Measurements from ENCODE around the gene WLS. TPM values are rescaled to one million over a fixed set of nuclear protein-coding genes. Genes with fewer than 3 reads are reported as not detected.

The WLS gene
- total and polyA plus RNA-seq, 10 of the 15 experiments (the other 5 are each of a cell fraction or from before 2014, with no cell fraction given), result 0.04 to 0.36 TPM; not detected in 8

DNA sequence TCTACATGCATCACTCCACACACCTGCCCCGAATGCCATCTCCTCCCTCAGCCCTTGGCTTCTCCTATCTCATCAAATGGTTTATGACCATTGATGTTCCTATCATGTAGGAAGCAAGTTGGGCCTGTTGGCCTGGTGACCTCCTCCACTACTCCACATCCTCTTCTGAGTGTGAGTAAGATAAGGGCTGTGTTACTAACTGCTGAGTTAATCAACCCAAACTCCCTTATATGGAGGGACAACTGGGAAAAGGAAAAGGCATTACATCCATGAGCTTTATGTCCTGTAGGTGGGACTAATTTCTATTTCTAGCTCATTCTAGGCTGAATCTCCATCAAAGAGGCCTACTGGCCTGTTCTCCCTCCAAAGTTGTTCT, 57.6 kb downstream of the WLS start (continued):
- TF ChIP-seq E2F8 (IDR thresholded peaks at IDR 0.05; ENCODE audit: low read depth, partially characterized antibody), result no peak
- TF ChIP-seq CTCF (IDR thresholded peaks at IDR 0.05 in 2 of 3, conservative IDR thresholded peaks at IDR 0.05 in 1 of 3; ENCODE audit: control insufficient read depth in 2 of 3, extremely low read depth in 1 of 3, insufficient read depth in 1 of 3, low read depth in 3 of 3, low read length in 3 of 3), result no peak
- TF ChIP-seq HDAC6 (IDR thresholded peaks at IDR 0.05; ENCODE audit: unreplicated experiment), result no peak

DNA sequence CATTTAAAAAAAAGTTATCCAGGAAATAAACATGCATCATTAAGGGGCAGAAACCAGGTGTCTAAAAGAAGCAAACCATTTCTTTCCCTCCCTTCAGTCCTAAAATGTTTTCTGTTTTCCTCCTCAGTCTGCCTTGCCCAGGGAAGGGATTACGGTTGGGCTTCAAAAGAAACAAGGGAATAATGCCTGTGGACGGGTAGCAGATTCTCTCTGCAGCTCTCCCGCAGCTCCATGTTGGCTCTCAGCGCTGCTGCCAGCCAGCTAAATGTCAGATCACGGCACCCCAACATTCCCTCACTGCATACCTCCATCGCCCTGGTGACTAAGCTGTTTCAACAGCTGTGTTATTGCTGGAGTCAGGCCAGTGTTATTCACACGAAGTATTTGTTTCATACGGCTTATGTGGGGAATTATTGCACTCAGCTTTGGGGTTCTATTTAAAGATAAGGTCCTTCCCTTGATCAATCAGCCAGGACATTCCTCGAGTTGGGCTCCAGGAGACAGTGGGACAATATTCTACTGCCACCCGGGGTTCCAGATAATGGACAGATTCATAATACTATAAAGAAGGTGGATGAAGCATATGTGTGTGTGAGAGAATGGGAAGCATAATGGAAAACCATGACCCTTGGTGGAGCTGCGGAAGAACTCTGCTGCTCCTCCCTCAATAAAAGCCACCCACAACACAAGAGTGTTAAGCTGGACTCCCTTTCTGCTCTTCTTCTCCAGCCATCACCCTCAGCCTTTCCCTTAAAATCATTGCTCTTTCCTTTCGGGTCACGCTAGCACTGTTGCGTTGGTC, 58.2 kb downstream of the WLS start:
- H3K9ac ChIP-seq (ENCODE audit: control insufficient read depth, insufficient read depth, low read length), result no peak overlapping the region
- CTCF ChIA-PET, result interaction anchor here (1.2 to 1.5 kb wide), 7 partner anchors 12 to 269 kb away, joined by 3 to 8 read pairs (median 4); no protein-coding TSS in a partner anchor
- no peak overlapping the region for H3K4me3 ChIP-seq
- in situ Hi-C loops (cut with MboI) (no loop called here), intact Hi-C loops (cut with micrococcal nuclease; ENCODE audit: unreplicated experiment) (no loop called here)
- no peaks in the 10 kb centered on the region for H4K20me1 ChIP-seq (ENCODE audit: control insufficient read depth, insufficient read depth)
- 29% methylated on average over 14 of the region's 14 CpGs for WGBS (ENCODE audit: insufficient coverage, insufficient replicate concordance, low lambda C conversion rate, missing lambda C conversion rate)
- POLR2A ChIA-PET, result interaction anchor here (0.5 to 0.8 kb wide), 2 partner anchors 13 to 386 kb away, joined by 3 to 4 read pairs; no protein-coding TSS in a partner anchor
- H3K27me3 ChIP-seq (replicated peaks in 1 of 2; ENCODE audit: control insufficient read depth in 2 of 2, insufficient read depth in 2 of 2, low read length in 1 of 2), result no peaks in the 10 kb centered on the region
- SMC1A ChIA-PET (ENCODE audit: uncharacterized antibody, unreplicated experiment), result interaction anchor here (0.8 to 1.9 kb wide), 9 partner anchors 7 to 409 kb away, joined by 3 to 9 read pairs (median 3); no protein-coding TSS in a partner anchor
- FAIRE-seq (no peak), DNase-seq (ENCODE audit: low read depth, low spot score) (no peak), ATAC-seq (no peak)
- no peaks in the 10 kb centered on the region for H3K79me2 ChIP-seq (ENCODE audit: control insufficient read depth, insufficient read depth, low read length)
- no peak overlapping the region for H3K27ac ChIP-seq (ENCODE audit: control insufficient read depth, insufficient read depth)
- BruUV-seq (replicated peaks), result no TSS peak
- H3K9me3 ChIP-seq (replicated peaks; ENCODE audit: control insufficient read depth, insufficient read depth, low read length), result no peaks in the 10 kb centered on the region
- H2AFZ ChIP-seq (ENCODE audit: control insufficient read depth, low read depth, low read length), result no peak overlapping the region
- no peaks in the 10 kb centered on the region for H3K36me3 ChIP-seq (ENCODE audit: control insufficient read depth in 2 of 2, insufficient read depth in 2 of 2, low read length in 1 of 2)
- no peak for TF ChIP-seq FOXM1 (IDR thresholded peaks at IDR 0.05; ENCODE audit: low read depth, low read length)
- H3K4me2 ChIP-seq (ENCODE audit: control insufficient read depth, insufficient read depth), result no peak overlapping the region
- H3K4me1 ChIP-seq (ENCODE audit: control insufficient read depth, insufficient read depth, low read length), result no peaks in the 10 kb centered on the region
- RAD21 ChIA-PET (ENCODE audit: unreplicated experiment), result interaction anchor here (1.4 kb wide), 1 partner anchor 54 kb away, joined by 3 read pairs; no protein-coding TSS in a partner anchor

Data from GM12878 (cell line).